GM20000 (cell line): ENCODE results near the gene POLK.

Source experiments
- DNase-seq: peaks from one replicate; pipeline ENCODE4 v3.0.0; 2012; ENCODE audit warnings: low spot score
- CTCF ChIP-seq: IDR thresholded peaks from 2 replicates; pipeline ENCODE4 v1.5.1; 2012; ENCODE audit warnings: mild to moderate bottlenecking, control low read depth; ENCODE audit errors: extremely low read depth, missing control alignments

Gene POLK

GRCh38 chr5:75510836-75511434, 756 bp upstream of the POLK start:
- no peak for TF ChIP-seq CTCF
- peak; percentile 23 for DNase-seq

- DNase-seq, result no peak
- no peak for TF ChIP-seq CTCF
Measured at GRCh38 chr5:75512383-75513074, 838 bp downstream of the POLK start.

- DNase-seq, result no peak
- TF ChIP-seq CTCF, result no peak
Measured at GRCh38 chr5:75513841-75514240, 2.1 kb downstream of the POLK start.

- no peak for TF ChIP-seq CTCF
- DNase-seq, result no peak
Measured at GRCh38 chr5:75514323-75514722, 2.6 kb downstream of the POLK start.

GRCh38 chr5:75519761-75520160, 8.1 kb downstream of the POLK start:
- TF ChIP-seq CTCF, result no peak
- no peak for DNase-seq

GRCh38 chr5:75521195-75521594, 9.5 kb downstream of the POLK start:
- DNase-seq, result no peak
- no peak for TF ChIP-seq CTCF

GRCh38 chr5:75522025-75522424, 10.3 kb downstream of the POLK start:
- TF ChIP-seq CTCF, result no peak
- no peak for DNase-seq
